IgD-negative memory B cell (primary cell): ENCODE results near the gene SLC24A3. TPM values are rescaled to one million over a fixed set of nuclear protein-coding genes. Genes with fewer than 3 reads are reported as not detected.

Experiments
- H3K27ac Mint-ChIP-seq, 3 donors: one replicate each; pipeline ENCODE4 v1.8.0; 2020 to 2022; ENCODE audit warnings: mild to moderate bottlenecking in 3 of 3, mixed read lengths in 3 of 3, moderate library complexity in 1 of 3
- H3K27me3 Mint-ChIP-seq: one replicate; pipeline ENCODE4 v1.8.0; 2021; ENCODE audit warnings: mixed read lengths
- H3K36me3 Mint-ChIP-seq: one replicate; pipeline ENCODE4 v1.8.0; 2020; ENCODE audit warnings: mild to moderate bottlenecking, mixed read lengths
- H3K4me1 Mint-ChIP-seq, 3 donors: one replicate each; pipeline ENCODE4 v1.8.0; 2020 to 2022; ENCODE audit warnings: mixed read lengths in 3 of 3, mild to moderate bottlenecking in 1 of 3
- H3K4me3 Mint-ChIP-seq, 4 donors: one replicate each; pipeline ENCODE4 v1.8.0; 2020 to 2022; ENCODE audit warnings: mild to moderate bottlenecking in 4 of 4, mixed read lengths in 4 of 4, moderate library complexity in 3 of 4
- H3K9me3 Mint-ChIP-seq, 3 donors: one replicate each; pipeline ENCODE4 v1.8.0; 2020 to 2021; ENCODE audit warnings: mixed read lengths in 3 of 3, mild to moderate bottlenecking in 1 of 3
- polyA plus RNA-seq: library from polyadenylated mRNA; unstranded; fragments of 300-500 nt; fragmentation: Illumina TruSeq; gene quantifications from one replicate; pipeline ENCODE4 v1.2.3, GENCODE V29; 2021

Gene SLC24A3
- polyA plus RNA-seq, 1 donor from 2014 or later = not detected

- no peak overlapping the region for H3K27ac Mint-ChIP-seq
- no peaks in the 10 kb centered on the region for H3K4me1 Mint-ChIP-seq
- no peaks in the 10 kb centered on the region for H3K27me3 Mint-ChIP-seq
- H3K36me3 Mint-ChIP-seq = no peaks in the 10 kb centered on the region
- peaks cover 0 to 4% (median 0%) of the 10 kb centered on the region in 3 donors for H3K9me3 Mint-ChIP-seq
- H3K4me3 Mint-ChIP-seq = no peak overlapping the region
Measured at GRCh38 chr20:19381947-19382346, 169.5 kb downstream of the SLC24A3 start.

GRCh38 chr20:19382386-19383340, 170.2 kb downstream of the SLC24A3 start:
- Mint-ChIP-seq H3K27me3 (no peaks in the 10 kb centered on the region), H3K9me3 (peaks cover 0 to 4% (median 0%) of the 10 kb centered on the region in 3 donors), H3K36me3 (no peaks in the 10 kb centered on the region), H3K27ac (no peak overlapping the region), H3K4me3 (no peak overlapping the region), H3K4me1 (no peaks in the 10 kb centered on the region)

GRCh38 chr20:19384940-19385339, 172.5 kb downstream of the SLC24A3 start:
- H3K4me1 Mint-ChIP-seq = no peaks in the 10 kb centered on the region
- peaks cover 3 to 14% (median 5%) of the 10 kb centered on the region in 3 donors for H3K9me3 Mint-ChIP-seq
- no peaks in the 10 kb centered on the region for H3K36me3 Mint-ChIP-seq
- H3K27me3 Mint-ChIP-seq = no peaks in the 10 kb centered on the region
- no peak overlapping the region for H3K4me3 Mint-ChIP-seq
- no peak overlapping the region for H3K27ac Mint-ChIP-seq

GRCh38 chr20:19387251-19387650, 174.8 kb downstream of the SLC24A3 start:
- no peak overlapping the region for H3K27ac Mint-ChIP-seq
- H3K4me1 Mint-ChIP-seq = no peaks in the 10 kb centered on the region
- H3K36me3 Mint-ChIP-seq = no peaks in the 10 kb centered on the region
- H3K4me3 Mint-ChIP-seq = no peak overlapping the region
- peaks cover 5 to 15% (median 5%) of the 10 kb centered on the region in 3 donors for H3K9me3 Mint-ChIP-seq
- H3K27me3 Mint-ChIP-seq = no peaks in the 10 kb centered on the region

GRCh38 chr20:19392344-19393130, 180.1 kb downstream of the SLC24A3 start:
- no peaks in the 10 kb centered on the region for H3K27me3 Mint-ChIP-seq
- no peak overlapping the region for H3K4me3 Mint-ChIP-seq
- H3K9me3 Mint-ChIP-seq = peaks cover 7 to 12% (median 11%) of the 10 kb centered on the region in 3 donors
- no peaks in the 10 kb centered on the region for H3K4me1 Mint-ChIP-seq
- H3K36me3 Mint-ChIP-seq = no peaks in the 10 kb centered on the region
- H3K27ac Mint-ChIP-seq = no peak overlapping the region

GRCh38 chr20:19396460-19397081, 184.1 kb downstream of the SLC24A3 start:
- no peak overlapping the region for H3K4me3 Mint-ChIP-seq
- no peaks in the 10 kb centered on the region for H3K36me3 Mint-ChIP-seq
- H3K27me3 Mint-ChIP-seq = no peaks in the 10 kb centered on the region

GRCh38 chr20:19397226-19397625, 184.8 kb downstream of the SLC24A3 start:
- Mint-ChIP-seq H3K36me3 (no peaks in the 10 kb centered on the region), H3K9me3 (peaks cover 7 to 14% (median 9%) of the 10 kb centered on the region in 3 donors), H3K27me3 (no peaks in the 10 kb centered on the region), H3K4me1 (no peaks in the 10 kb centered on the region), H3K4me3 (no peak overlapping the region), H3K27ac (no peak overlapping the region)

More at GRCh38 chr20:19396460-19397081, 184.1 kb downstream of the SLC24A3 start:
- Mint-ChIP-seq H3K4me1 (no peaks in the 10 kb centered on the region), H3K27ac (no peak overlapping the region), H3K9me3 (peaks cover 7 to 14% (median 9%) of the 10 kb centered on the region in 3 donors)

GRCh38 chr20:19397666-19398065, 185.2 kb downstream of the SLC24A3 start:
- H3K9me3 Mint-ChIP-seq = peaks cover 7 to 14% (median 9%) of the 10 kb centered on the region in 3 donors
- H3K27me3 Mint-ChIP-seq = no peaks in the 10 kb centered on the region
- no peaks in the 10 kb centered on the region for H3K4me1 Mint-ChIP-seq
- no peak overlapping the region for H3K27ac Mint-ChIP-seq
- no peak overlapping the region for H3K4me3 Mint-ChIP-seq
- H3K36me3 Mint-ChIP-seq = no peaks in the 10 kb centered on the region

- H3K36me3 Mint-ChIP-seq = no peaks in the 10 kb centered on the region
- no peaks in the 10 kb centered on the region for H3K27me3 Mint-ChIP-seq
- no peaks in the 10 kb centered on the region for H3K4me1 Mint-ChIP-seq
- no peak overlapping the region for H3K27ac Mint-ChIP-seq
- peaks cover 6 to 12% (median 7%) of the 10 kb centered on the region in 3 donors for H3K9me3 Mint-ChIP-seq
- H3K4me3 Mint-ChIP-seq = no peak overlapping the region
Measured at GRCh38 chr20:19401096-19401495, 188.7 kb downstream of the SLC24A3 start.

GRCh38 chr20:19403549-19403948, 191.1 kb downstream of the SLC24A3 start:
- no peak overlapping the region for H3K27ac Mint-ChIP-seq
- H3K27me3 Mint-ChIP-seq = no peaks in the 10 kb centered on the region
- no peaks in the 10 kb centered on the region for H3K4me1 Mint-ChIP-seq
- H3K4me3 Mint-ChIP-seq = no peak overlapping the region
- no peaks in the 10 kb centered on the region for H3K36me3 Mint-ChIP-seq
- H3K9me3 Mint-ChIP-seq = peaks cover 6 to 8% (median 7%) of the 10 kb centered on the region in 3 donors

- H3K4me3 Mint-ChIP-seq = no peak overlapping the region
- H3K27me3 Mint-ChIP-seq = no peaks in the 10 kb centered on the region
- no peaks in the 10 kb centered on the region for H3K4me1 Mint-ChIP-seq
Measured at GRCh38 chr20:19404826-19405225, 192.4 kb downstream of the SLC24A3 start.

GRCh38 chr20:19405958-19406357, 193.5 kb downstream of the SLC24A3 start:
- Mint-ChIP-seq H3K36me3 (no peaks in the 10 kb centered on the region), H3K4me1 (no peaks in the 10 kb centered on the region), H3K4me3 (no peak overlapping the region), H3K27ac (no peak overlapping the region), H3K27me3 (no peaks in the 10 kb centered on the region), H3K9me3 (peaks cover 0 to 3% (median 0%) of the 10 kb centered on the region in 3 donors)

More at GRCh38 chr20:19404826-19405225, 192.4 kb downstream of the SLC24A3 start:
- no peaks in the 10 kb centered on the region for H3K36me3 Mint-ChIP-seq
- H3K27ac Mint-ChIP-seq = peak overlapping the region in 1 of 3 donors; percentile 10
- H3K9me3 Mint-ChIP-seq = peaks cover 0 to 3% (median 0%) of the 10 kb centered on the region in 3 donors

- Mint-ChIP-seq H3K4me1 (no peaks in the 10 kb centered on the region), H3K9me3 (peaks cover 0 to 3% (median 0%) of the 10 kb centered on the region in 3 donors), H3K27ac (no peak overlapping the region), H3K4me3 (no peak overlapping the region), H3K36me3 (no peaks in the 10 kb centered on the region), H3K27me3 (no peaks in the 10 kb centered on the region)
Measured at GRCh38 chr20:19406381-19406780, 193.9 kb downstream of the SLC24A3 start.

- no peaks in the 10 kb centered on the region for H3K4me1 Mint-ChIP-seq
- no peak overlapping the region for H3K4me3 Mint-ChIP-seq
- H3K36me3 Mint-ChIP-seq = no peaks in the 10 kb centered on the region
- no peak overlapping the region for H3K27ac Mint-ChIP-seq
- H3K9me3 Mint-ChIP-seq = peaks cover 0 to 3% (median 0%) of the 10 kb centered on the region in 3 donors
- H3K27me3 Mint-ChIP-seq = no peaks in the 10 kb centered on the region
Measured at GRCh38 chr20:19407196-19407595, 194.8 kb downstream of the SLC24A3 start.

- H3K9me3 Mint-ChIP-seq = peaks cover 0 to 3% (median 0%) of the 10 kb centered on the region in 3 donors
- no peak overlapping the region for H3K4me3 Mint-ChIP-seq
- H3K36me3 Mint-ChIP-seq = no peaks in the 10 kb centered on the region
- no peaks in the 10 kb centered on the region for H3K4me1 Mint-ChIP-seq
- H3K27me3 Mint-ChIP-seq = no peaks in the 10 kb centered on the region
- no peak overlapping the region for H3K27ac Mint-ChIP-seq
Measured at GRCh38 chr20:19407736-19408135, 195.3 kb downstream of the SLC24A3 start.
